ENCODE measurements around the gene BTRC. TPM values are rescaled to one million over a fixed set of nuclear protein-coding genes. Genes with fewer than 3 reads are reported as not detected.
"Not testable (repeated sequence)": the region's sequence is repeated elsewhere in the genome, so short reads cannot be mapped to it uniquely, and the experiment has no call there.

The BTRC gene
- total RNA-seq, 1 experiment from 2014 or later: 19.4 TPM

- H3K27me3 Mint-ChIP-seq (ENCODE audit: insufficient read depth, unreplicated experiment): peaks cover 19% of the 10 kb centered on the region
- intact Hi-C loops (cut with micrococcal nuclease): no loop called here
- ChIA-PET POLR2A (interaction anchor here (0.5 to 8.4 kb wide), 2 partner anchors 12 to 17 kb away, joined by 3 to 64 read pairs; no protein-coding TSS in a partner anchor), CTCF (interaction anchor here (0.6 to 1.6 kb wide), 4 partner anchors 14 to 1073 kb away, joined by 3 to 4 read pairs (median 3); no protein-coding TSS in a partner anchor)
- H3K36me3 Mint-ChIP-seq (ENCODE audit: insufficient read depth, unreplicated experiment): no peaks in the 10 kb centered on the region
- no peak for DNase-seq (ENCODE audit: unreplicated experiment)
- H3K4me3 Mint-ChIP-seq (ENCODE audit: unreplicated experiment): no peak overlapping the region
- TF ChIP-seq CTCF (IDR thresholded peaks at IDR 0.05; ENCODE audit: unreplicated experiment): no peak
- no TSS peak for BruUV-seq (replicated peaks)
- H3K4me1 Mint-ChIP-seq (ENCODE audit: insufficient read depth, unreplicated experiment): peaks cover 16% of the 10 kb centered on the region
- no peak overlapping the region for H3K27ac Mint-ChIP-seq (ENCODE audit: low read depth, unreplicated experiment)
- H3K9me3 Mint-ChIP-seq (ENCODE audit: unreplicated experiment): no peaks in the 10 kb centered on the region
Observed at GRCh38 chr10:101351017-101351416, 2.9 kb upstream of the BTRC start.

- intact Hi-C loops (cut with micrococcal nuclease): no loop called here
- no TSS peak for BruUV-seq (replicated peaks)
- peaks cover 19% of the 10 kb centered on the region for H3K27me3 Mint-ChIP-seq (ENCODE audit: insufficient read depth, unreplicated experiment)
- no peak for TF ChIP-seq CTCF (IDR thresholded peaks at IDR 0.05; ENCODE audit: unreplicated experiment)
- peaks cover 16% of the 10 kb centered on the region for H3K4me1 Mint-ChIP-seq (ENCODE audit: insufficient read depth, unreplicated experiment)
- no peak overlapping the region for H3K27ac Mint-ChIP-seq (ENCODE audit: low read depth, unreplicated experiment)
- peaks cover 3% of the 10 kb centered on the region for H3K36me3 Mint-ChIP-seq (ENCODE audit: insufficient read depth, unreplicated experiment)
- H3K9me3 Mint-ChIP-seq (ENCODE audit: unreplicated experiment): no peaks in the 10 kb centered on the region
- no peak for DNase-seq (ENCODE audit: unreplicated experiment)
- no peak overlapping the region for H3K4me3 Mint-ChIP-seq (ENCODE audit: unreplicated experiment)
- ChIA-PET POLR2A (interaction anchor here (0.5 to 8.4 kb wide), 2 partner anchors 13 to 17 kb away, joined by 3 to 64 read pairs; no protein-coding TSS in a partner anchor), CTCF (interaction anchor here (0.7 to 1.6 kb wide), 2 partner anchors 93 to 138 kb away, joined by 3 to 4 read pairs; no protein-coding TSS in a partner anchor)
Observed at GRCh38 chr10:101351477-101351876, 2.5 kb upstream of the BTRC start.

- intact Hi-C loops (cut with micrococcal nuclease); H3K4me3 Mint-ChIP-seq (ENCODE audit: unreplicated experiment): not testable (repeated sequence)
- CTCF ChIA-PET: interaction anchor here (0.6 to 0.9 kb wide), 3 partner anchors 15 to 732 kb away, joined by 3 to 4 read pairs (median 3); no protein-coding TSS in a partner anchor
Observed at GRCh38 chr10:101352857-101353256, 1.1 kb upstream of the BTRC start.

GRCh38 chr10:101354328-101355071 is 535 bp downstream of the BTRC start:
- DNase-seq (ENCODE audit: unreplicated experiment): peak; percentile 40
- peaks cover 7% of the 10 kb centered on the region for H3K36me3 Mint-ChIP-seq (ENCODE audit: insufficient read depth, unreplicated experiment)

More at GRCh38 chr10:101352857-101353256, 1.1 kb upstream of the BTRC start:
- H3K36me3 Mint-ChIP-seq (ENCODE audit: insufficient read depth, unreplicated experiment); H3K27ac Mint-ChIP-seq (ENCODE audit: low read depth, unreplicated experiment); DNase-seq (ENCODE audit: unreplicated experiment); BruUV-seq (replicated peaks); H3K9me3 Mint-ChIP-seq (ENCODE audit: unreplicated experiment): not testable (repeated sequence)
- Mint-ChIP-seq H3K4me1 (ENCODE audit: insufficient read depth, unreplicated experiment) (peaks cover 16% of the 10 kb centered on the region), H3K27me3 (ENCODE audit: insufficient read depth, unreplicated experiment) (peaks cover 19% of the 10 kb centered on the region)
- POLR2A ChIA-PET: interaction anchor here (0.6 to 8.4 kb wide), 3 partner anchors 13 to 919 kb away, joined by 3 to 64 read pairs (median 4); no protein-coding TSS in a partner anchor

More at GRCh38 chr10:101354328-101355071, 535 bp downstream of the BTRC start:
- intact Hi-C loops (cut with micrococcal nuclease): no loop called here
- ChIA-PET CTCF (interaction anchor here (0.5 to 1.1 kb wide), 7 partner anchors 67 to 994 kb away, joined by 3 to 5 read pairs (median 4); no protein-coding TSS in a partner anchor), POLR2A (interaction anchor here (0.7 to 8.4 kb wide), 11 partner anchors 9 to 198 kb away, joined by 3 to 64 read pairs (median 4); no protein-coding TSS in a partner anchor)
- BruUV-seq (replicated peaks): no TSS peak
- TF ChIP-seq CTCF (IDR thresholded peaks at IDR 0.05; ENCODE audit: unreplicated experiment): no peak
- peaks cover 7% of the 10 kb centered on the region for H3K27me3 Mint-ChIP-seq (ENCODE audit: insufficient read depth, unreplicated experiment)
- H3K4me1 Mint-ChIP-seq (ENCODE audit: insufficient read depth, unreplicated experiment): peaks cover 21% of the 10 kb centered on the region
- H3K9me3 Mint-ChIP-seq (ENCODE audit: unreplicated experiment): no peaks in the 10 kb centered on the region
- peak overlapping the region; percentile 86 for H3K4me3 Mint-ChIP-seq (ENCODE audit: unreplicated experiment)
- H3K27ac Mint-ChIP-seq (ENCODE audit: low read depth, unreplicated experiment): peak overlapping the region; percentile 91
